ENCODE data around the gene MYO7B.

GRCh38 chr2:127569666-127570065 lies 34.2 kb downstream of the MYO7B start:
- TF ChIP-seq POLR2A (IDR thresholded peaks at IDR 0.05) (no peak), CTCF (IDR thresholded peaks at IDR 0.05) (no peak)

Data from stomach (tissue), 4 donors.